ENCODE results near the gene TTC39C.
A peak's percentile ranks its signal among the peaks of the same experiment; 100 is the strongest.

The TTC39C gene

GRCh38 chr18:24014062-24014985 lies at the start of gene TTC39C:
Gene TTC39C (plus strand): TSS chr18:24014754. CDS start chr18:24014872, 118 bp downstream.
- DNase-seq (ENCODE audit: low read depth): no peak
- no peak for TF ChIP-seq CTCF (IDR thresholded peaks at IDR 0.05; ENCODE audit: control insufficient read depth, insufficient read depth, low read depth, low read length, missing control alignments)
- peak within 1 kb of the TSS; percentile 83 for H3K4me3 ChIP-seq (ENCODE audit: control insufficient read depth, low read depth, low read length)

- no peak for TF ChIP-seq CTCF (IDR thresholded peaks at IDR 0.05; ENCODE audit: control insufficient read depth, insufficient read depth, low read depth, low read length, missing control alignments)
- no peak overlapping the region for H3K4me3 ChIP-seq (ENCODE audit: control insufficient read depth, low read depth, low read length)
- DNase-seq (ENCODE audit: low read depth): no peak
Measured at GRCh38 chr18:23966909-23967308, 47.6 kb upstream of the TTC39C start.

- no peak overlapping the region for H3K4me3 ChIP-seq (ENCODE audit: control insufficient read depth, low read depth, low read length)
Measured at GRCh38 chr18:23967321-23968089, 47.0 kb upstream of the TTC39C start.

GRCh38 chr18:23968638-23969604 lies 45.6 kb upstream of the TTC39C start:
- no peak for TF ChIP-seq CTCF (IDR thresholded peaks at IDR 0.05; ENCODE audit: control insufficient read depth, insufficient read depth, low read depth, low read length, missing control alignments)
- no peak overlapping the region for H3K4me3 ChIP-seq (ENCODE audit: control insufficient read depth, low read depth, low read length)
- no peak for DNase-seq (ENCODE audit: low read depth)

More at GRCh38 chr18:23967321-23968089, 47.0 kb upstream of the TTC39C start:
- no peak for DNase-seq (ENCODE audit: low read depth)
- no peak for TF ChIP-seq CTCF (IDR thresholded peaks at IDR 0.05; ENCODE audit: control insufficient read depth, insufficient read depth, low read depth, low read length, missing control alignments)

- TF ChIP-seq CTCF (IDR thresholded peaks at IDR 0.05; ENCODE audit: control insufficient read depth, insufficient read depth, low read depth, low read length, missing control alignments): no peak
- no peak overlapping the region for H3K4me3 ChIP-seq (ENCODE audit: control insufficient read depth, low read depth, low read length)
- no peak for DNase-seq (ENCODE audit: low read depth)
Measured at GRCh38 chr18:23969664-23970063, 44.9 kb upstream of the TTC39C start.
